Stimulated activated naive B cell treated with anti-CD40 and anti-IgM and Interleukin-4, amounts not matched to agents 10 μg/mL and 1 μg/mL and 100 μg/mL, for 72 hours (primary cell): ENCODE measurements around the gene DPYD.

ENCODE experiments used
- ATAC-seq, 2 donors: fragments of 150-1000 bp; cut with Tn5 transposase; replicated peaks; 2 replicates each; pipeline ENCODE4 v1.10.0; 2021; ENCODE audit warnings: moderate library complexity in 1 of 2
- DNase-seq: peaks from one replicate; pipeline ENCODE4 v3.0.0; 2021
- H3K27ac Mint-ChIP-seq: one replicate; pipeline ENCODE4 v1.8.0; 2022; ENCODE audit warnings: mild to moderate bottlenecking, mixed read lengths
- H3K27me3 Mint-ChIP-seq, 2 donors: one replicate each; pipeline ENCODE4 v1.8.0; 2022; ENCODE audit warnings: mixed read lengths in 2 of 2
- H3K36me3 Mint-ChIP-seq, 2 donors: one replicate each; pipeline ENCODE4 v1.8.0; 2022; ENCODE audit warnings: mixed read lengths in 2 of 2, mild to moderate bottlenecking in 1 of 2
- H3K4me1 Mint-ChIP-seq, 2 donors: one replicate each; pipeline ENCODE4 v1.8.0; 2022; ENCODE audit warnings: mixed read lengths in 2 of 2, mild to moderate bottlenecking in 1 of 2
- H3K4me3 Mint-ChIP-seq, 2 donors: one replicate each; pipeline ENCODE4 v1.8.0; 2022; ENCODE audit warnings: mild to moderate bottlenecking in 2 of 2, mixed read lengths in 2 of 2, moderate library complexity in 1 of 2
- H3K9me3 Mint-ChIP-seq, 2 donors: one replicate each; pipeline ENCODE4 v1.8.0; 2022; ENCODE audit warnings: mixed read lengths in 2 of 2, mild to moderate bottlenecking in 1 of 2

DPYD gene

DNA sequence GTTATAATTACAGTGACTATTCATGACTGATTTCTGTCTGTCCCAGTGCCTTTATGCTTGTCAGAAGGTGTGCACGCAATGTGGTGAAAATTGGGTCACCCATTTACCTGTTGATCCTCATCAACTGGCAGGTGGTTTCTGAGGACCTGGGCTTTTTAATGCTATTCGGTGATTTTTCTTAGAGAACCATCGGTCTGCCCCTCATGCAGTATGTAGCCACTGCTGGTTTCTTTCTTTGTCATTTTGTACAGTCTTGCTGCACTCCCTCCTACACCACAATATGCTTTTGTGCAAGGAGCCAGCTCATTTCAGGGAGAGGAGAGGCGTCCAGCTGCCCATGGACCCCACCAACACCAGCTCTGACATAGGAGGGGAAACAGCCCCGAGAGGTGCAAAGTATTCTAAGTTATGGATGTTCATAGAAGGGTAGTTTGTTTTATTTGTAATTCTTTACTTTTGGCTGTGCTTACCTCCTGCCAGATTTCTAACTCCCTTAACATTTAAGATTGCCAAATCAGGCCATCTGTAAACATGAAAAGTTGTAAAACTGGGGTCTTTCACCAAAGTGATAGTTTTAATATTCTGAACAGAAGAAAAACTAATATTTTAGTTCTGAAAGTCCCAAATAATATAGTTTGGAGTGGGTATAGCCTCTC is 873.9 kb downstream of the DPYD start:
- no peaks in the 10 kb centered on the region for H3K36me3 Mint-ChIP-seq
- ATAC-seq (no peak), DNase-seq (no peak)
- no peak overlapping the region for H3K4me3 Mint-ChIP-seq
- H3K9me3 Mint-ChIP-seq, result no peaks in the 10 kb centered on the region
- peaks cover 0 to 4% of the 10 kb centered on the region in 2 donors for H3K27me3 Mint-ChIP-seq
- no peaks in the 10 kb centered on the region for H3K4me1 Mint-ChIP-seq
- H3K27ac Mint-ChIP-seq, result no peak overlapping the region

DNA sequence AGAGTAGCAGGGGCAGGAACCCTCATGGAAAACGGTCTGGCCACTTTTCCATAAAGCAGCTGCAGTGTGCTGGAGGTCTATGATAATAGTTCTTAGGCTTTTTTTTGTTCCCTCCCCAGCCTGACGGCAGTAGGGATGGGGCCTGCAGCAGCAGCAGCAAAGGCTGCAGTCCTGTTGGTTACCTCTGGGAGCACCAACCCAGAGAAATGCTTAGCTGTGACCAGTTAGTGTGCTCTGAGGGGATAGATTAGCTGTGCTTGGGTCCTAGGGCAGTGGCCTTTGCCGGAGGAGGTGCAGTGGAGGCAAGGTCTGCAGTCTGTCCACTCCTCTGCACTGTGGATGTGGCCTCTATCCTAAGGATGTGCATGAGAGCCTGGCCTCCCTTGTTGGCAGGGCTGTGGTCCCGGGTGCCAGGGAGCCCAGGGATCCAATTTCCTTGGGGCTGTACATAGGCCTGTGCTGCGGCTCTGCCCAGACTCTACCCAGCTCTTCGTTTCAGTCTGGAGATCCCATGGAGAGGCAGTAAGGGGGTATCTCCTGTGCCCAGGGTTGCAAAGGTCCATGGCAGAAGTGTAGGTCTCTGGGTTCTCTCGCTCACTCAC is 876.6 kb downstream of the DPYD start:
- no peak overlapping the region for H3K27ac Mint-ChIP-seq
- peaks cover 4 to 5% of the 10 kb centered on the region in 2 donors for H3K9me3 Mint-ChIP-seq
- no peak for DNase-seq
- H3K36me3 Mint-ChIP-seq, result no peaks in the 10 kb centered on the region
- no peaks in the 10 kb centered on the region for H3K4me1 Mint-ChIP-seq
- H3K27me3 Mint-ChIP-seq, result peaks cover 0 to 4% of the 10 kb centered on the region in 2 donors
- ATAC-seq, result no peak
- no peak overlapping the region for H3K4me3 Mint-ChIP-seq

DNA sequence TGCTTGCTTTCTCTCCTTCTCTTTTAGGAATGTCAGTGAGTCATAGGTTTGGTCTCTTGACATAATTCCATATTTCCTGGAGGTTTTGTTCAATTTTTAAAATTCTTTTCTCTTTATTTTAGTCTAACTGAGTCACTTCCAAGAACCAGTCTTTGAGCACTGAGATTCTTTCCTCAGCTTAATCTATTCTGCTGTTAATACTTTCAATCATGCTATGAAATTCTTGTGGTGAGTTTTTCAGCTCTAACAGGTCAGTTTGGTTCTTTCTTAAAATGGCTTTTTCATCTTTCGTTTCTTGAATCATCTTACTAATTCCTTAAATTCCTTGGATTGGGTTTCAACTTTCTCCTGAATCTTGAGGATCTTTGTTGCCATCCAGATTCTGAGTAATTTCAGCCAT is 878.3 kb downstream of the DPYD start:
- no peaks in the 10 kb centered on the region for H3K36me3 Mint-ChIP-seq
- ATAC-seq, result no peak
- no peak for DNase-seq
- no peaks in the 10 kb centered on the region for H3K4me1 Mint-ChIP-seq
- peaks cover 0 to 4% of the 10 kb centered on the region in 2 donors for H3K27me3 Mint-ChIP-seq
- no peak overlapping the region for H3K27ac Mint-ChIP-seq
- peaks cover 9 to 12% of the 10 kb centered on the region in 2 donors for H3K9me3 Mint-ChIP-seq
- no peak overlapping the region for H3K4me3 Mint-ChIP-seq

DNA sequence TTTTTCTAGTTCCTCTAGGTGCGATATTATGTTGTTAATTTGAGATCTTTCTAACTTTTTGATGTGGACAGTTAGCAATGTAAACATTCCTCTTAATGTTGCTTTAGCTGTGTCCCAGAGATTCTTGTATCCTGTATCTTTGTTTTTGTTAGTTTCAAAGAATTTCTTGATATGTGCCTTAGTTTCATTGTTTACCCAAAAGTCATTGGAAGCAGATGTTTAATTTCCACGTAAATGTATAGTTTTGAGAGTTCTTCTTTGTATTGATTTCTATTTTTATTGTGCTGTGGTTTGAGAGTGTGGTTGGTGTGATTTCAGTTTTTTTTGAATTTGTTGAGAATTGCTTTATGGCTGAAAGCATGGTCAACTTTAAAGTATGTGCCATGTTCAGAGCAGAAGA is 879.8 kb downstream of the DPYD start:
- H3K36me3 Mint-ChIP-seq, result no peaks in the 10 kb centered on the region
- DNase-seq, result no peak
- no peak overlapping the region for H3K27ac Mint-ChIP-seq
- no peak overlapping the region for H3K4me3 Mint-ChIP-seq
- H3K9me3 Mint-ChIP-seq, result peaks cover 9 to 15% of the 10 kb centered on the region in 2 donors
- H3K27me3 Mint-ChIP-seq, result no peaks in the 10 kb centered on the region
- ATAC-seq, result no peak
- H3K4me1 Mint-ChIP-seq, result no peaks in the 10 kb centered on the region

DNA sequence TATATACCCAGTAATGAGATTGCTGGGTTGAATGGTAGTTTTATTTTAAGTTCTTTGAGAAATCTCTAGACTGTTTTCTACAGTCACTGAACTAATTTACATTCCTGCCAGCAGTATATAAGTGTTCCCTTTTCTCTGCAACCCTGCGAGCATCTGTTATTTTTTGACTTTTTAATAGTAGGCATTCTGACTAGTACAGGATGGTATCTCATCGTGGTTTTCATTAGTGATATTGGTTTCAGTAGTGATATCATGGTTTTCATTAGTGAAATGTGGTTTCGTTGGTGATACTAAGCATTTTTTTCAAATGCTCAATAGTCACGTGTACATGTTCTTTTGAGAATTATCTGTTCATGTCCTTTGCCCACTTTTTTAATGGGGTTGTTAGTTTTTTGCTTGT is 882.4 kb downstream of the DPYD start:
- Mint-ChIP-seq H3K27ac (no peak overlapping the region), H3K27me3 (no peaks in the 10 kb centered on the region), H3K4me3 (no peak overlapping the region), H3K4me1 (no peaks in the 10 kb centered on the region), H3K9me3 (peaks cover 9 to 15% of the 10 kb centered on the region in 2 donors), H3K36me3 (no peaks in the 10 kb centered on the region)
- ATAC-seq, result no peak
- DNase-seq, result no peak

DNA sequence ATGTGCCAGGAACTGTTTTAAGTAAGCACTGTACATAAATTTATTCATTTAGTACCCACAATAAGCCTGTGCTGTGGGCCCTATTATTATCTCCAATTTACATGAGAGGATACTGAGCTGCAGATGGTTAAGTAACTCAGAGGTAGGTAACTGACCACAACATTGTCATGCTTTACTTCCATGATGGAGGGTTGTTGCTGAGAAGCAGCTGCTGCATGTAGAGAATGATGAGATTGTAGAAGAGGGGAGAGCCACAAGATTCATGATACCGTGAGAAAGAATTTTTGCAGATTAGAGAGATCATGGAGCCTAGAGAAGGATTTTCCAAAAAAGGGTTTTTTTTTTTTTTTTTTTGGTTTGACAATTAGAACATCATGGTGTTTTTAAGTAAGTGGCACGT is 886.2 kb downstream of the DPYD start:
- Mint-ChIP-seq H3K27ac (no peak overlapping the region), H3K4me1 (no peaks in the 10 kb centered on the region), H3K27me3 (no peaks in the 10 kb centered on the region), H3K36me3 (no peaks in the 10 kb centered on the region), H3K4me3 (no peak overlapping the region), H3K9me3 (peaks cover 8 to 9% of the 10 kb centered on the region in 2 donors)
- no peak for DNase-seq
- no peak for ATAC-seq

DNA sequence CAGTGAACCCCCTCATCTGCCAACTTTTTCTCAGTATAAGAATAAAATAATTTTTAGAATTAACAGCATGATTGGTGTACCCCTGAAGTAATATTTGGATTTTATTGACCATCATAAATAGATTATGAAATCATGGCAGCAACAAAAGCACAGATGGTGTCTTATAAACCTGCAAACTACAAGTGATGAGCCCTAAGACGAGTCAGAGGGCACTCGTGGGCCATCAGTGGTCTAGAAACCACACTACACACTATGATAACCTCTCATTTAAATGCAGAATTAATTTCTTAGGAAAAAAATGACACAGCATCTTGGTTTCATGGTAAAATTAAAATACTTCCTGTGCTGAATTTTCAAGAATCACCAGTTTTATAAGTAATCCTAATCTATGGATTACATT is 886.9 kb downstream of the DPYD start:
- Mint-ChIP-seq H3K27ac (no peak overlapping the region), H3K9me3 (peaks cover 3 to 9% of the 10 kb centered on the region in 2 donors)

More for the DNA sequence above, 886.9 kb downstream of the DPYD start:
- Mint-ChIP-seq H3K27me3 (no peaks in the 10 kb centered on the region), H3K36me3 (no peaks in the 10 kb centered on the region), H3K4me1 (no peaks in the 10 kb centered on the region), H3K4me3 (no peak overlapping the region)
- ATAC-seq (no peak), DNase-seq (no peak)
